Right lobe of liver (tissue), 6 donors: Measurements from ENCODE around the gene PROK1. TPM values are rescaled to one million over a fixed set of nuclear protein-coding genes. Genes with fewer than 3 reads are reported as not detected.

ENCODE experiments used
- ATAC-seq, 4 donors: fragments of 200-7000 bp; cut with Tn5 transposase; one replicate each; pipeline ENCODE4 v1.9.1; 2020; ENCODE audit warnings: mild to moderate bottlenecking in 4 of 4, moderate library complexity in 4 of 4
- DNase-seq, 3 donors: peaks; one replicate each; pipeline ENCODE4 v3.0.0-alpha.2; 2020
- H3K27ac ChIP-seq, 3 donors: fragments of 200-600 bp; one replicate each; pipeline ENCODE4 v1.8.0; 2022
- H3K27me3 ChIP-seq, 2 donors: fragments of 200-600 bp; one replicate each; pipeline ENCODE4 v1.8.0; 2022
- H3K36me3 ChIP-seq, 4 donors: fragments of 200-600 bp; sonication (generic) in 1 of 4; one replicate each; pipeline versions ENCODE4 v1.5.1 to v1.8.0; 2017 to 2022; ENCODE audit warnings: control low read depth in 1 of 4
- H3K4me1 ChIP-seq, 4 donors: fragments of 200-600 bp; sonication (generic) in 1 of 4; one replicate each; pipeline versions ENCODE4 v1.5.1 to v1.8.0; 2017 to 2022; ENCODE audit warnings: control low read depth in 1 of 4
- H3K4me3 ChIP-seq, 3 donors: fragments of 200-600 bp; one replicate each; pipeline ENCODE4 v1.8.0; 2022
- H3K9me3 ChIP-seq, 4 donors: fragments of 200-600 bp; sonication (generic) in 1 of 4; one replicate each; pipeline versions ENCODE4 v1.5.1 to v1.8.0; 2017 to 2022; ENCODE audit warnings: control low read depth in 1 of 4
- CTCF ChIP-seq, 4 donors: fragments of 200-600 bp in 3 of 4; fragments of 450-650 bp in 1 of 4; IDR thresholded peaks; one replicate each; pipeline versions ENCODE4 v1.5.1 to v1.8.0; 2016 to 2022; ENCODE audit warnings: antibody characterized with exemption in 4 of 4, mild to moderate bottlenecking in 2 of 4
- POLR2A ChIP-seq: fragments of 450-650 bp; IDR thresholded peaks from one replicate; pipeline ENCODE4 v1.6.1; 2017; ENCODE audit warnings: antibody characterized with exemption, mild to moderate bottlenecking
- WGBS: methylation state at CpG from one replicate; pipeline ENCODE4 v1.1.6; 2018; ENCODE audit warnings: low coverage, low lambda C conversion rate; ENCODE audit not compliant: insufficient coverage; ENCODE audit errors: missing lambda C conversion rate; 5-methylcytosine and 5-hydroxymethylcytosine counted together
- intact Hi-C, 2 donors: fragments of 100-400 bp; cut with DNase I; formaldehyde crosslinking; loops; one replicate each; pipeline versions ENCODE4 v1.11.2 to v1.14.1; 2022
- total RNA-seq, 6 experiments: library from RNA; depleted of rRNA in 2 of 6; stranded (reverse); fragments of >200 nt in 2 of 6; fragmentation: NEBNext Ultra II Directional in 3 of 6; extraction: Animal tissue kit (Norgen Biotek cat#: 25700) in 3 of 6; gene quantifications; one replicate each; pipeline versions ENCODE4 v1.1.0 to v1.2.4, GENCODE V29; 2016 to 2023
- donor health status: DM: no; HTN: yes; CAD: no.
- donor health status: DM: no; HTN: no; CAD: no.
- donor health status: DM: no; HTN: no; CAD: no.
- donor health status: DM: no; HTN: yes; CAD: no.
- donor health status: DM: no; HTN: yes; CAD: no.

The PROK1 gene
- total RNA-seq, 6 experiments from 2014 or later, result not detected

GRCh38 chr1:110484801-110485200 lies 33.9 kb downstream of the PROK1 start:
- H3K27me3 ChIP-seq, result no peaks in the 10 kb centered on the region
- H3K9me3 ChIP-seq, result no peaks in the 10 kb centered on the region
- DNase-seq (no peak), ATAC-seq (no peak)
- no peaks in the 10 kb centered on the region for H3K36me3 ChIP-seq
- no peaks in the 10 kb centered on the region for H3K4me1 ChIP-seq
- TF ChIP-seq CTCF (IDR thresholded peaks at IDR 0.05) (no peak), POLR2A (no peak)
- H3K4me3 ChIP-seq, result no peak overlapping the region
- H3K27ac ChIP-seq, result no peak overlapping the region
- intact Hi-C loops, result no loop called here
- 63% methylated on average over 3 of the region's 12 CpGs for WGBS

GRCh38 chr1:110485725-110486124 lies 34.8 kb downstream of the PROK1 start:
- WGBS, result 56% methylated on average over 2 of the region's 2 CpGs
- H3K27me3 ChIP-seq, result no peaks in the 10 kb centered on the region
- DNase-seq, result no peak
- intact Hi-C loops, result no loop called here
- no peak for ATAC-seq
- H3K36me3 ChIP-seq, result no peaks in the 10 kb centered on the region
- H3K9me3 ChIP-seq, result no peaks in the 10 kb centered on the region
- no peak overlapping the region for H3K4me3 ChIP-seq
- no peak for TF ChIP-seq POLR2A
- no peak overlapping the region for H3K27ac ChIP-seq
- H3K4me1 ChIP-seq, result no peaks in the 10 kb centered on the region

GRCh38 chr1:110487726-110488125 lies 36.8 kb downstream of the PROK1 start:
- ATAC-seq (no peak), DNase-seq (no peak)
- no peaks in the 10 kb centered on the region for H3K27me3 ChIP-seq
- no peak overlapping the region for H3K27ac ChIP-seq
- no peaks in the 10 kb centered on the region for H3K9me3 ChIP-seq
- H3K4me1 ChIP-seq, result no peaks in the 10 kb centered on the region
- no peak overlapping the region for H3K4me3 ChIP-seq
- TF ChIP-seq POLR2A (no peak), CTCF (IDR thresholded peaks at IDR 0.05) (no peak)
- intact Hi-C loops, result no loop called here
- 41% methylated on average over 7 of the region's 8 CpGs for WGBS
- no peaks in the 10 kb centered on the region for H3K36me3 ChIP-seq

- intact Hi-C loops, result no loop called here
- TF ChIP-seq CTCF (IDR thresholded peaks at IDR 0.05) (no peak), POLR2A (no peak)
- Histone ChIP-seq H3K9me3 (no peaks in the 10 kb centered on the region), H3K4me1 (no peaks in the 10 kb centered on the region), H3K27me3 (no peaks in the 10 kb centered on the region), H3K4me3 (no peak overlapping the region), H3K36me3 (no peaks in the 10 kb centered on the region), H3K27ac (no peak overlapping the region)
- no peak for ATAC-seq
- WGBS, result 50% methylated on average over 1 of the region's 12 CpGs
- no peak for DNase-seq
Observed at GRCh38 chr1:110488161-110488560, 37.2 kb downstream of the PROK1 start.

- no peak for DNase-seq
- Histone ChIP-seq H3K27me3 (no peaks in the 10 kb centered on the region), H3K4me1 (no peaks in the 10 kb centered on the region), H3K36me3 (no peaks in the 10 kb centered on the region), H3K9me3 (no peaks in the 10 kb centered on the region), H3K27ac (no peak overlapping the region), H3K4me3 (no peak overlapping the region)
- TF ChIP-seq POLR2A (no peak), CTCF (IDR thresholded peaks at IDR 0.05) (no peak)
- no peak for ATAC-seq
- WGBS, result 44% methylated on average over 2 of the region's 3 CpGs
- intact Hi-C loops, result no loop called here
Observed at GRCh38 chr1:110488867-110489266, 37.9 kb downstream of the PROK1 start.
